Cardiac septum (tissue), 1 donor: Measurements from ENCODE around the gene ABLIM2. TPM values are rescaled to one million over a fixed set of nuclear protein-coding genes. Genes with fewer than 3 reads are reported as not detected.

Source experiments
- DNase-seq: peaks from one replicate; pipeline ENCODE4 v3.0.0-alpha.2; 2020; ENCODE audit warnings: low spot score
- intact Hi-C: fragments of 100-400 bp; cut with DNase I; formaldehyde crosslinking; loops from one replicate; pipeline ENCODE4 v1.14.0; 2022
- total RNA-seq: library from RNA; stranded (reverse); fragmentation: NEBNext Ultra II Directional; extraction: Animal tissue kit (Norgen Biotek cat#: 25700); gene quantifications from one replicate; pipeline ENCODE4 v1.2.1, GENCODE V29; 2021
- donor health status: DM: no; HTN: no; CAD: no.

ABLIM2 gene
- total RNA-seq, 1 donor from 2014 or later, result 22.6 TPM

GRCh38 chr4:8130346-8131066 lies 28.1 kb downstream of the ABLIM2 start:
- intact Hi-C loops, result no loop called here
- no peak for DNase-seq

GRCh38 chr4:8129785-8130184 lies 28.8 kb downstream of the ABLIM2 start:
- DNase-seq, result no peak
- intact Hi-C loops, result no loop called here

GRCh38 chr4:8129136-8129535 lies 29.5 kb downstream of the ABLIM2 start:
- intact Hi-C loops, result no loop called here
- DNase-seq, result no peak

GRCh38 chr4:8128100-8128856 lies 30.3 kb downstream of the ABLIM2 start:
- intact Hi-C loops, result no loop called here
- DNase-seq, result no peak

GRCh38 chr4:8127051-8127826 lies 31.4 kb downstream of the ABLIM2 start:
- intact Hi-C loops, result no loop called here
- no peak for DNase-seq

GRCh38 chr4:8126523-8126922 lies 32.1 kb downstream of the ABLIM2 start:
- DNase-seq, result no peak
- intact Hi-C loops, result no loop called here

- DNase-seq, result no peak
- intact Hi-C loops, result no loop called here
Measured at GRCh38 chr4:8125526-8126056, 33.0 kb downstream of the ABLIM2 start.

- DNase-seq, result no peak
- intact Hi-C loops, result loop anchor here (2.0 kb wide), 1 partner anchor 21 kb away; no protein-coding TSS in a partner anchor
Measured at GRCh38 chr4:8123870-8124269, 34.7 kb downstream of the ABLIM2 start.

- intact Hi-C loops, result loop anchor here (2.0 kb wide), 1 partner anchor 21 kb away; no protein-coding TSS in a partner anchor
Measured at GRCh38 chr4:8123389-8123788, 35.2 kb downstream of the ABLIM2 start.

GRCh38 chr4:8122746-8123145 lies 35.9 kb downstream of the ABLIM2 start:
- intact Hi-C loops, result loop anchor here (2.0 kb wide), 1 partner anchor 22 kb away; no protein-coding TSS in a partner anchor
- no peak for DNase-seq

More at GRCh38 chr4:8123389-8123788, 35.2 kb downstream of the ABLIM2 start:
- DNase-seq, result no peak

- no peak for DNase-seq
- intact Hi-C loops, result loop anchor here (2.0 kb wide), 1 partner anchor 23 kb away; no protein-coding TSS in a partner anchor
Measured at GRCh38 chr4:8121292-8122015, 37.2 kb downstream of the ABLIM2 start.

GRCh38 chr4:8120501-8120900 lies 38.1 kb downstream of the ABLIM2 start:
- DNase-seq, result no peak
- intact Hi-C loops, result no loop called here

GRCh38 chr4:8119877-8120276 lies 38.7 kb downstream of the ABLIM2 start:
- intact Hi-C loops, result no loop called here
- no peak for DNase-seq

- DNase-seq, result no peak
- intact Hi-C loops, result no loop called here
Measured at GRCh38 chr4:8118531-8118930, 40.1 kb downstream of the ABLIM2 start.

GRCh38 chr4:8118035-8118434 lies 40.6 kb downstream of the ABLIM2 start:
- no peak for DNase-seq
- intact Hi-C loops, result no loop called here

- no peak for DNase-seq
- intact Hi-C loops, result no loop called here
Measured at GRCh38 chr4:8117278-8117682, 41.3 kb downstream of the ABLIM2 start.

- no peak for DNase-seq
- intact Hi-C loops, result no loop called here
Measured at GRCh38 chr4:8115916-8116315, 42.7 kb downstream of the ABLIM2 start.

GRCh38 chr4:8115203-8115520 lies 43.5 kb downstream of the ABLIM2 start:
- no peak for DNase-seq
- intact Hi-C loops, result no loop called here

GRCh38 chr4:8114456-8115202 lies 44.0 kb downstream of the ABLIM2 start:
- DNase-seq, result no peak
- intact Hi-C loops, result no loop called here
